ENCODE results near the gene MAP1B. TPM values are rescaled to one million over a fixed set of nuclear protein-coding genes. Genes with fewer than 3 reads are reported as not detected.

The MAP1B gene
- total RNA-seq, 1 experiment from 2014 or later: 34.6 TPM

DNA sequence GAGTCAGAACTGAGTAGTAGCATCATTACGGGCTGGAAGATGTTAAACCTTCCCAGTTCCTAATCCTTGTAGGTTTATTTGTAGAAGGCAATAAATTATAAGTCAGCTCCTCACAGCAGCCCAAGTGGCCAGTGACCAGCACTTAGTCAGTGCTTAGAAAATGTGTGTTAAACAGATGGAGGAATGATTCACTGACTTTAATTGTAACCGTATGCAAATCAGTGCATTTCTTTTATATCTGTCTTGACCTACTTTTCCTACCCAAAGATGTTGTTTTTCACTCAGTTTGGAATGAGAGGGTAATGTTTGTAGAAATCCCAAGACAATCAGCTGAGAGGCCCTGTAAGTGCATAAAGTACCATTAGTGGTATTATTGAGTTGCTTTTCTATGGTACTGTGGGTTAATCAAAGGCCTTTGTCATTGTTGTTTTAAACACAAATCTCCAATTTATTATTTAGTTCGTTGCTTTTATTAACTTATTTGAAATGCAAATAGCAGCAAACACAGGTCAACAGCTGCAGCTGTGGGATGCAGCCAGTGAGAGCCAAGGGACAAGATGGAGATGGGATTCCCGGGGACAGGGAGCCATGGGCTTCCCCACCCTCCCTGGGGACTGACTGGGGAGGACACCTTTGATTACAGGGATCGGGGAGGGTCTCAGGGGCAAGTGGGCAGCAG, 49.8 kb downstream of the MAP1B start:
- intact Hi-C loops (cut with micrococcal nuclease; ENCODE audit: unreplicated experiment): no loop called here
- H3K36me3 Mint-ChIP-seq (ENCODE audit: insufficient read depth, unreplicated experiment): peaks cover 5% of the 10 kb centered on the region
- H3K4me1 Mint-ChIP-seq (ENCODE audit: low read depth, unreplicated experiment): no peaks in the 10 kb centered on the region
- H3K27me3 Mint-ChIP-seq (ENCODE audit: unreplicated experiment): no peaks in the 10 kb centered on the region
- no peak for DNase-seq
- H3K4me3 Mint-ChIP-seq (ENCODE audit: low read depth, unreplicated experiment): no peak overlapping the region
- no peak for TF ChIP-seq CTCF (IDR thresholded peaks at IDR 0.05; ENCODE audit: unreplicated experiment)
- CTCF ChIA-PET: no interaction called here
- H3K9me3 Mint-ChIP-seq (ENCODE audit: low read depth, unreplicated experiment): no peaks in the 10 kb centered on the region
- no TSS peak for BruUV-seq (replicated peaks)
- H3K27ac Mint-ChIP-seq (ENCODE audit: unreplicated experiment): no peak overlapping the region

DNA sequence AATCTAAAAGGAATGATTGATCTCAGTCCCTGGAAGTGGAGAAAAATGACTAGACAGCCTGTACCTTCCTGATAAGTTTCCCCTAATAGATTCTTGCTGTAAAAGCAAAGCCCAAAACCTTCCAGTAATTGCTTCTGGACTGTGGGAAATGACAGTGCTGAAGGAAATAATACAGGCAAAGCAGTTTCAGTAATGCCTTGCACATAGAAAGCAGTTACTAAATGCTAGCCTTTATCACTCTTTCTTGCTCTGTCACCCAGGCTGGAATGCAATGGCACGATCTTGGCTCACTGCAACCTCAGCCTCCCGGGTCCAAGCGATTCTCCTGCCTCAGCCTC, 50.3 kb downstream of the MAP1B start:
- no peaks in the 10 kb centered on the region for H3K9me3 Mint-ChIP-seq (ENCODE audit: low read depth, unreplicated experiment)
- intact Hi-C loops (cut with micrococcal nuclease; ENCODE audit: unreplicated experiment): no loop called here
- no peaks in the 10 kb centered on the region for H3K4me1 Mint-ChIP-seq (ENCODE audit: low read depth, unreplicated experiment)
- DNase-seq: no peak
- BruUV-seq (replicated peaks): no TSS peak
- peaks cover 5% of the 10 kb centered on the region for H3K36me3 Mint-ChIP-seq (ENCODE audit: insufficient read depth, unreplicated experiment)
- H3K27me3 Mint-ChIP-seq (ENCODE audit: unreplicated experiment): no peaks in the 10 kb centered on the region
- CTCF ChIA-PET: no interaction called here
- TF ChIP-seq CTCF (IDR thresholded peaks at IDR 0.05; ENCODE audit: unreplicated experiment): no peak
- H3K4me3 Mint-ChIP-seq (ENCODE audit: low read depth, unreplicated experiment): no peak overlapping the region
- no peak overlapping the region for H3K27ac Mint-ChIP-seq (ENCODE audit: unreplicated experiment)

- H3K36me3 Mint-ChIP-seq (ENCODE audit: insufficient read depth, unreplicated experiment): peaks cover 5% of the 10 kb centered on the region
- CTCF ChIA-PET: no interaction called here
- H3K4me1 Mint-ChIP-seq (ENCODE audit: low read depth, unreplicated experiment): no peaks in the 10 kb centered on the region
- no peaks in the 10 kb centered on the region for H3K27me3 Mint-ChIP-seq (ENCODE audit: unreplicated experiment)
- no peak for TF ChIP-seq CTCF (IDR thresholded peaks at IDR 0.05; ENCODE audit: unreplicated experiment)
- H3K27ac Mint-ChIP-seq (ENCODE audit: unreplicated experiment): no peak overlapping the region
- intact Hi-C loops (cut with micrococcal nuclease; ENCODE audit: unreplicated experiment): no loop called here
- H3K4me3 Mint-ChIP-seq (ENCODE audit: low read depth, unreplicated experiment): no peak overlapping the region
- no TSS peak for BruUV-seq (replicated peaks)
- H3K9me3 Mint-ChIP-seq (ENCODE audit: low read depth, unreplicated experiment): no peaks in the 10 kb centered on the region
- no peak for DNase-seq
These were observed 52.2 kb downstream of the MAP1B start for GRCh38 chr5:72159501-72159911.

DNA sequence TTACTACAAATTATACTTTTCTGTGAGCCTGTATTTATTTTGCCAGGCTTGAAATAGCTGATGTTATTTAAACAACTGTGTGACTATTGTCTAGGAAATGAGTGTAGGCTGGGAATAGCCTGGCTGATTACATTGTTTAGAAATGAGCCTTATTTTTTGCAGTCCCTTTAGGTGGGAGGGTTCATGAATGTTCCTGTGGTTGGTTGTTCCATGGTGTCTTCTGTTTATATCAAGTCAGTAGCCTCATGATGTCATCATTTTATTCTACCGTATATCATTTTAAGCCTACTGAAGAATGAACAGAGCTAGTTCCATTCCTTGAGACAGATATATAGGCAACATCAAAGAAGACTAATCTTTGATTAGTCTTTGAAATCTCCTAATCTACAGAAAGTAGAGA, 53.1 kb downstream of the MAP1B start:
- intact Hi-C loops (cut with micrococcal nuclease; ENCODE audit: unreplicated experiment): no loop called here
- DNase-seq: no peak
- Mint-ChIP-seq H3K9me3 (ENCODE audit: low read depth, unreplicated experiment) (no peaks in the 10 kb centered on the region), H3K27ac (ENCODE audit: unreplicated experiment) (no peak overlapping the region), H3K27me3 (ENCODE audit: unreplicated experiment) (no peaks in the 10 kb centered on the region), H3K36me3 (ENCODE audit: insufficient read depth, unreplicated experiment) (peaks cover 5% of the 10 kb centered on the region), H3K4me1 (ENCODE audit: low read depth, unreplicated experiment) (no peaks in the 10 kb centered on the region), H3K4me3 (ENCODE audit: low read depth, unreplicated experiment) (no peak overlapping the region)
- no peak for TF ChIP-seq CTCF (IDR thresholded peaks at IDR 0.05; ENCODE audit: unreplicated experiment)
- CTCF ChIA-PET: no interaction called here
- no TSS peak for BruUV-seq (replicated peaks)

Measured in Calu3 (cell line).